ENCODE measurements around the gene FYN. TPM values are rescaled to one million over a fixed set of nuclear protein-coding genes. Genes with fewer than 3 reads are reported as not detected.
"Not testable (repeated sequence)": the region's sequence is repeated elsewhere in the genome, so short reads cannot be mapped to it uniquely, and the experiment has no call there.

Gene FYN
- total RNA-seq, 2 experiments from 2014 or later = 236 to 244 TPM

GRCh38 chr6:111899531-111899930 lies 26.3 kb upstream of the FYN start:
- no peaks in the 10 kb centered on the region for H3K27me3 Mint-ChIP-seq (ENCODE audit: low read depth)
- no peak overlapping the region for H3K4me3 Mint-ChIP-seq
- no peaks in the 10 kb centered on the region for H3K4me1 Mint-ChIP-seq (ENCODE audit: low read depth)
- no peak for DNase-seq
- no peak overlapping the region for H3K27ac Mint-ChIP-seq
- H3K9me3 Mint-ChIP-seq = no peaks in the 10 kb centered on the region
- intact Hi-C loops (cut with micrococcal nuclease) = no loop called here
- CTCF ChIA-PET = no interaction called here
- no peaks in the 10 kb centered on the region for H3K36me3 Mint-ChIP-seq (ENCODE audit: low read depth)

GRCh38 chr6:111898452-111898851 lies 25.2 kb upstream of the FYN start:
- H3K36me3 Mint-ChIP-seq (ENCODE audit: low read depth) = no peaks in the 10 kb centered on the region
- no peak overlapping the region for H3K27ac Mint-ChIP-seq
- H3K4me1 Mint-ChIP-seq (ENCODE audit: low read depth) = no peaks in the 10 kb centered on the region
- H3K9me3 Mint-ChIP-seq = no peaks in the 10 kb centered on the region
- CTCF ChIA-PET = interaction anchor here (1.0 kb wide), 1 partner anchor 13 kb away, joined by 3 read pairs; no protein-coding TSS in a partner anchor
- no peaks in the 10 kb centered on the region for H3K27me3 Mint-ChIP-seq (ENCODE audit: low read depth)
- no peak overlapping the region for H3K4me3 Mint-ChIP-seq
- intact Hi-C loops (cut with micrococcal nuclease) = no loop called here
- DNase-seq = no peak

GRCh38 chr6:111894951-111895350 lies 21.7 kb upstream of the FYN start:
- no peak for DNase-seq
- H3K27ac Mint-ChIP-seq = no peak overlapping the region
- no peaks in the 10 kb centered on the region for H3K27me3 Mint-ChIP-seq (ENCODE audit: low read depth)
- H3K4me3 Mint-ChIP-seq = no peak overlapping the region
- H3K9me3 Mint-ChIP-seq = no peaks in the 10 kb centered on the region
- H3K36me3 Mint-ChIP-seq (ENCODE audit: low read depth) = no peaks in the 10 kb centered on the region
- intact Hi-C loops (cut with micrococcal nuclease) = no loop called here
- H3K4me1 Mint-ChIP-seq (ENCODE audit: low read depth) = no peaks in the 10 kb centered on the region
- CTCF ChIA-PET = no interaction called here

GRCh38 chr6:111894272-111894671 lies 21.0 kb upstream of the FYN start:
- Mint-ChIP-seq H3K9me3 (no peaks in the 10 kb centered on the region), H3K4me1 (ENCODE audit: low read depth) (no peaks in the 10 kb centered on the region), H3K27me3 (ENCODE audit: low read depth) (no peaks in the 10 kb centered on the region), H3K4me3 (no peak overlapping the region), H3K27ac (no peak overlapping the region), H3K36me3 (ENCODE audit: low read depth) (no peaks in the 10 kb centered on the region)
- intact Hi-C loops (cut with micrococcal nuclease) = no loop called here
- no peak for DNase-seq
- CTCF ChIA-PET = interaction anchor here (1.2 kb wide), 1 partner anchor 14 kb away, joined by 3 read pairs; no protein-coding TSS in a partner anchor

- intact Hi-C loops (cut with micrococcal nuclease) = no loop called here
- no peak for DNase-seq
- no peak overlapping the region for H3K27ac Mint-ChIP-seq
- no peaks in the 10 kb centered on the region for H3K36me3 Mint-ChIP-seq (ENCODE audit: low read depth)
- no peaks in the 10 kb centered on the region for H3K4me1 Mint-ChIP-seq (ENCODE audit: low read depth)
- H3K27me3 Mint-ChIP-seq (ENCODE audit: low read depth) = no peaks in the 10 kb centered on the region
- H3K9me3 Mint-ChIP-seq = no peaks in the 10 kb centered on the region
- CTCF ChIA-PET = no interaction called here
- H3K4me3 Mint-ChIP-seq = no peak overlapping the region
Measured at GRCh38 chr6:111892431-111892830, 19.2 kb upstream of the FYN start.

GRCh38 chr6:111890988-111891387 lies 17.7 kb upstream of the FYN start:
- Mint-ChIP-seq H3K27ac (no peak overlapping the region), H3K4me3 (no peak overlapping the region), H3K4me1 (ENCODE audit: low read depth) (no peaks in the 10 kb centered on the region), H3K36me3 (ENCODE audit: low read depth) (no peaks in the 10 kb centered on the region), H3K27me3 (ENCODE audit: low read depth) (no peaks in the 10 kb centered on the region), H3K9me3 (no peaks in the 10 kb centered on the region)
- no peak for DNase-seq
- CTCF ChIA-PET = interaction anchor here (1.0 kb wide), 1 partner anchor 33 kb away, joined by 3 read pairs; no protein-coding TSS in a partner anchor
- intact Hi-C loops (cut with micrococcal nuclease) = no loop called here

- no peaks in the 10 kb centered on the region for H3K27me3 Mint-ChIP-seq (ENCODE audit: low read depth)
- no peak overlapping the region for H3K4me3 Mint-ChIP-seq
- DNase-seq = no peak
- intact Hi-C loops (cut with micrococcal nuclease) = no loop called here
- H3K9me3 Mint-ChIP-seq = no peaks in the 10 kb centered on the region
- H3K4me1 Mint-ChIP-seq (ENCODE audit: low read depth) = no peaks in the 10 kb centered on the region
- H3K36me3 Mint-ChIP-seq (ENCODE audit: low read depth) = no peaks in the 10 kb centered on the region
- CTCF ChIA-PET = no interaction called here
- no peak overlapping the region for H3K27ac Mint-ChIP-seq
Measured at GRCh38 chr6:111888928-111889695, 15.9 kb upstream of the FYN start.

GRCh38 chr6:111886793-111887192 lies 13.5 kb upstream of the FYN start:
- H3K4me3 Mint-ChIP-seq; H3K27me3 Mint-ChIP-seq (ENCODE audit: low read depth); H3K4me1 Mint-ChIP-seq (ENCODE audit: low read depth); DNase-seq; H3K36me3 Mint-ChIP-seq (ENCODE audit: low read depth); CTCF ChIA-PET; H3K9me3 Mint-ChIP-seq; H3K27ac Mint-ChIP-seq; intact Hi-C loops (cut with micrococcal nuclease): not testable (repeated sequence)

GRCh38 chr6:111885373-111886027 lies 12.2 kb upstream of the FYN start:
- Mint-ChIP-seq H3K4me1 (ENCODE audit: low read depth) (no peaks in the 10 kb centered on the region), H3K36me3 (ENCODE audit: low read depth) (no peaks in the 10 kb centered on the region), H3K9me3 (peaks cover 7% of the 10 kb centered on the region), H3K27ac (no peak overlapping the region), H3K4me3 (no peak overlapping the region), H3K27me3 (ENCODE audit: low read depth) (no peaks in the 10 kb centered on the region)
- intact Hi-C loops (cut with micrococcal nuclease) = no loop called here
- no peak for DNase-seq
- CTCF ChIA-PET = no interaction called here

GRCh38 chr6:111884068-111884467 lies 10.8 kb upstream of the FYN start:
- CTCF ChIA-PET = no interaction called here
- H3K27me3 Mint-ChIP-seq (ENCODE audit: low read depth) = no peaks in the 10 kb centered on the region
- H3K4me1 Mint-ChIP-seq (ENCODE audit: low read depth) = no peaks in the 10 kb centered on the region
- peaks cover 2% of the 10 kb centered on the region for H3K36me3 Mint-ChIP-seq (ENCODE audit: low read depth)
- H3K4me3 Mint-ChIP-seq = no peak overlapping the region
- no peak overlapping the region for H3K27ac Mint-ChIP-seq
- no peak for DNase-seq
- H3K9me3 Mint-ChIP-seq = peaks cover 13% of the 10 kb centered on the region
- intact Hi-C loops (cut with micrococcal nuclease) = no loop called here

GRCh38 chr6:111880181-111880888 lies 7.1 kb upstream of the FYN start:
- H3K4me3 Mint-ChIP-seq = no peak overlapping the region
- intact Hi-C loops (cut with micrococcal nuclease) = no loop called here
- H3K36me3 Mint-ChIP-seq (ENCODE audit: low read depth) = peaks cover 2% of the 10 kb centered on the region
- H3K27me3 Mint-ChIP-seq (ENCODE audit: low read depth) = no peaks in the 10 kb centered on the region
- peaks cover 13% of the 10 kb centered on the region for H3K9me3 Mint-ChIP-seq
- peaks cover 2% of the 10 kb centered on the region for H3K4me1 Mint-ChIP-seq (ENCODE audit: low read depth)
- no peak for DNase-seq
- CTCF ChIA-PET = interaction anchor here (0.5 to 0.7 kb wide), 2 partner anchors 14 to 87 kb away, joined by 3 to 5 read pairs; no protein-coding TSS in a partner anchor
- H3K27ac Mint-ChIP-seq = no peak overlapping the region

- Mint-ChIP-seq H3K9me3 (peaks cover 8% of the 10 kb centered on the region), H3K27me3 (ENCODE audit: low read depth) (no peaks in the 10 kb centered on the region), H3K4me3 (no peak overlapping the region), H3K27ac (no peak overlapping the region), H3K4me1 (ENCODE audit: low read depth) (peaks cover 11% of the 10 kb centered on the region), H3K36me3 (ENCODE audit: low read depth) (peaks cover 12% of the 10 kb centered on the region)
- intact Hi-C loops (cut with micrococcal nuclease) = no loop called here
- CTCF ChIA-PET = interaction anchor here (1.2 kb wide), 1 partner anchor 54 kb away, joined by 5 read pairs; no protein-coding TSS in a partner anchor
- DNase-seq = no peak
Measured at GRCh38 chr6:111875741-111876140, 2.5 kb upstream of the FYN start.
